DND-41 (cell line): ENCODE data around the gene BZW2.

ENCODE experiments used
- ATAC-seq: fragments of 200-7000 bp; cut with Tn5 transposase; 3 replicates; pipeline ENCODE4 v1.9.1; 2021; ENCODE audit warnings: low read depth; ENCODE audit not compliant: insufficient read depth
- DNase-seq: peaks from one replicate; pipeline ENCODE4 v3.0.0-alpha.2; 2020
- H2AFZ ChIP-seq: 2 replicates; pipeline ENCODE4 v1.6.0; 2012; ENCODE audit warnings: low read depth, low read length
- H3K27ac ChIP-seq: 2 replicates; pipeline ENCODE4 v1.5.1; 2012; ENCODE audit warnings: low read length, inconsistent platforms
- H3K27me3 ChIP-seq: fragments of 200-600 bp; sonication (generic); 2 replicates; pipeline ENCODE4 v1.6.0; 2012; ENCODE audit warnings: low read length, mild to moderate bottlenecking, inconsistent platforms; ENCODE audit not compliant: insufficient read depth, poor library complexity
- H3K36me3 ChIP-seq: 2 replicates; pipeline ENCODE4 v1.5.1; 2012; ENCODE audit warnings: low read length, inconsistent platforms; ENCODE audit not compliant: insufficient read depth
- H3K4me1 ChIP-seq: 2 replicates; pipeline ENCODE4 v1.5.1; 2012; ENCODE audit warnings: mild to moderate bottlenecking, low read length; ENCODE audit not compliant: insufficient read depth
- H3K4me2 ChIP-seq: 2 replicates; pipeline ENCODE4 v1.6.0; 2012; ENCODE audit warnings: mild to moderate bottlenecking, moderate library complexity, low read length, inconsistent platforms; ENCODE audit not compliant: insufficient read depth
- H3K4me3 ChIP-seq, 2 experiments: fragments of 200-600 bp in 1 of 2; shearing (Covaris generic) in 1 of 2; 2 replicates each; pipeline ENCODE4 v1.5.1; 2012 to 2016; ENCODE audit warnings: inconsistent platforms in 2 of 2, low read length in 2 of 2, mild to moderate bottlenecking in 2 of 2, low read depth in 1 of 2, moderate library complexity in 1 of 2
- H3K79me2 ChIP-seq: 2 replicates; pipeline ENCODE4 v1.6.0; 2012; ENCODE audit warnings: low read length, inconsistent platforms; ENCODE audit not compliant: insufficient read depth
- H3K9ac ChIP-seq: 2 replicates; pipeline ENCODE4 v1.6.0; 2012; ENCODE audit warnings: low read depth, mild to moderate bottlenecking, inconsistent platforms, low read length, moderate library complexity
- H3K9me3 ChIP-seq: 2 replicates; pipeline ENCODE4 v1.5.1; 2012; ENCODE audit warnings: low read length, moderate library complexity, mild to moderate bottlenecking, inconsistent platforms; ENCODE audit not compliant: insufficient read depth, severe bottlenecking
- H4K20me1 ChIP-seq: 2 replicates; pipeline ENCODE4 v1.6.0; 2012; ENCODE audit warnings: low read length; ENCODE audit not compliant: insufficient read depth
- CTCF ChIP-seq: IDR thresholded peaks from 2 replicates; pipeline ENCODE4 v1.5.1; 2012; ENCODE audit warnings: borderline replicate concordance, low read length, moderate library complexity, mild to moderate bottlenecking; ENCODE audit not compliant: poor library complexity, severe bottlenecking; ENCODE audit errors: extremely low read depth
- EZH2 ChIP-seq: IDR thresholded peaks from 3 replicates; pipeline ENCODE4 v1.6.1; 2012; ENCODE audit warnings: borderline replicate concordance, low read depth, mild to moderate bottlenecking, moderate library complexity, low read length, inconsistent platforms; ENCODE audit not compliant: severe bottlenecking

The BZW2 gene

GRCh38 chr7:16730937-16731336 is 85.0 kb downstream of the BZW2 start:
- no peaks in the 10 kb centered on the region for H3K79me2 ChIP-seq
- no peak for DNase-seq
- H4K20me1 ChIP-seq = no peaks in the 10 kb centered on the region
- no peak overlapping the region for H3K27ac ChIP-seq
- ATAC-seq = no peak
- no peak overlapping the region for H3K4me3 ChIP-seq
- no peak overlapping the region for H2AFZ ChIP-seq
- no peak overlapping the region for H3K9ac ChIP-seq
- TF ChIP-seq CTCF = no peak
- no peak for TF ChIP-seq EZH2
- H3K9me3 ChIP-seq = no peaks in the 10 kb centered on the region
- no peaks in the 10 kb centered on the region for H3K36me3 ChIP-seq
- no peaks in the 10 kb centered on the region for H3K4me1 ChIP-seq
- H3K27me3 ChIP-seq = no peaks in the 10 kb centered on the region
- no peak overlapping the region for H3K4me2 ChIP-seq

- H3K4me1 ChIP-seq = no peaks in the 10 kb centered on the region
- H3K9ac ChIP-seq = no peak overlapping the region
- no peaks in the 10 kb centered on the region for H4K20me1 ChIP-seq
- no peak overlapping the region for H3K27ac ChIP-seq
- no peak overlapping the region for H3K4me2 ChIP-seq
- no peak overlapping the region for H3K4me3 ChIP-seq
- DNase-seq (no peak), ATAC-seq (no peak)
- no peaks in the 10 kb centered on the region for H3K27me3 ChIP-seq
- no peaks in the 10 kb centered on the region for H3K9me3 ChIP-seq
- no peaks in the 10 kb centered on the region for H3K79me2 ChIP-seq
- no peak for TF ChIP-seq EZH2
- no peak for TF ChIP-seq CTCF
- H2AFZ ChIP-seq = no peak overlapping the region
- H3K36me3 ChIP-seq = no peaks in the 10 kb centered on the region
Observed at GRCh38 chr7:16732828-16733227, 86.8 kb downstream of the BZW2 start.

GRCh38 chr7:16734148-16734726 is 88.3 kb downstream of the BZW2 start:
- Histone ChIP-seq H3K4me3 (no peak overlapping the region), H3K4me1 (no peaks in the 10 kb centered on the region), H3K27ac (no peak overlapping the region), H3K79me2 (no peaks in the 10 kb centered on the region), H3K9me3 (no peaks in the 10 kb centered on the region), H3K27me3 (no peaks in the 10 kb centered on the region), H2AFZ (no peak overlapping the region), H3K4me2 (no peak overlapping the region), H4K20me1 (no peaks in the 10 kb centered on the region), H3K9ac (no peak overlapping the region), H3K36me3 (no peaks in the 10 kb centered on the region)
- TF ChIP-seq CTCF (no peak), EZH2 (no peak)
- no peak for DNase-seq
- ATAC-seq = no peak

- H3K36me3 ChIP-seq = no peaks in the 10 kb centered on the region
- no peaks in the 10 kb centered on the region for H3K79me2 ChIP-seq
- no peaks in the 10 kb centered on the region for H3K4me1 ChIP-seq
- H3K9me3 ChIP-seq = no peaks in the 10 kb centered on the region
- H3K9ac ChIP-seq = no peak overlapping the region
- H4K20me1 ChIP-seq = no peaks in the 10 kb centered on the region
- no peaks in the 10 kb centered on the region for H3K27me3 ChIP-seq
- no peak overlapping the region for H2AFZ ChIP-seq
- H3K27ac ChIP-seq = no peak overlapping the region
- no peak overlapping the region for H3K4me2 ChIP-seq
- DNase-seq = no peak
- H3K4me3 ChIP-seq = no peak overlapping the region
- ATAC-seq = no peak
- no peak for TF ChIP-seq EZH2
- TF ChIP-seq CTCF = no peak
Observed at GRCh38 chr7:16735020-16735419, 89.0 kb downstream of the BZW2 start.
